ENCODE results near the gene AGBL3. TPM values are rescaled to one million over a fixed set of nuclear protein-coding genes. Genes with fewer than 3 reads are reported as not detected.

AGBL3 gene
- total and polyA plus RNA-seq, 7 donors: 0.23 to 3.1 (median 0.95) TPM

Other genes with a start within 250 kb of the AGBL3 start
- 1,000 to 10,000 TPM; 1,069 to 2,150 (median 1,500) TPM for gene CALD1, start 206.9 kb upstream of the AGBL3 start, total RNA-seq
- gene CALD1, start 206.9 kb upstream of the AGBL3 start, polyA plus RNA-seq: 100 to 1,000 TPM in 1 of 3 donors, 10 to 100 TPM in 2; 34.7 to 125 (median 79.3) TPM
- gene TMEM140, start 161.6 kb downstream of the AGBL3 start, total RNA-seq: 10 to 100 TPM; 15.0 to 29.6 (median 22.8) TPM
- gene TMEM140, start 161.6 kb downstream of the AGBL3 start, polyA plus RNA-seq: 10 to 100 TPM in 2 of 3 donors, 1 to 10 TPM in 1; 5.4 to 18.3 (median 10.9) TPM
- gene CYREN, start 184.2 kb downstream of the AGBL3 start, total RNA-seq: 10 to 100 TPM; 27.5 to 31.9 (median 29.2) TPM
- gene CYREN, start 184.2 kb downstream of the AGBL3 start, polyA plus RNA-seq: 10 to 100 TPM; 34.3 to 41.4 (median 39.3) TPM
- 10 to 100 TPM; 11.0 to 14.1 (median 11.4) TPM for gene WDR91, start 225.0 kb downstream of the AGBL3 start, total RNA-seq
- 1 to 10 TPM; 2.1 to 8.0 (median 4.2) TPM for gene WDR91, start 225.0 kb downstream of the AGBL3 start, polyA plus RNA-seq
- not detected for gene STRA8, start 247.3 kb downstream of the AGBL3 start, total RNA-seq
- not detected for gene STRA8, start 247.3 kb downstream of the AGBL3 start, polyA plus RNA-seq

Measured in sigmoid colon (tissue), 7 donors.